Measurements from ENCODE around the gene POLR1D.
"Not testable (repeated sequence)": the region's sequence is repeated elsewhere in the genome, so short reads cannot be mapped to it uniquely, and the experiment has no call there.

Gene POLR1D

DNA sequence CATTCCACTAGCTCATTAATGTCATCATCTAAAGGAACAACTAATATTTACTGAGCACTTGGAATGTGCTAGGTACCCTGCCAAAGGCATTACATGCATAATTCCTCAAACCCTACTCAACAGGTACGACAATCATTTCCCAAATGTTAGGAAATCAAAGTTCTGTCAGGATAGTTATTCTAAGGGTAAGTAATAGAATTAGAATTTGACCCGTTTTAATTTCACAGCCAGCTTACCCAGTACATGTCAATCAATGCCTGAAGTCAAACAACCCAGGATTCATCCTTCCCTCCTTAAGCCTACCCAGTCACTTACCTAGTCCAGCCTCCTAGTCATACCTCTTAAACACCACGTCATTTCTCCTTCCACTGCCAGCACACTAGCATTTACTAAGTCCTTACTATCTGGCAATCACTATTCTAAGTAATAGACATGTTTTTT, 3.8 kb upstream of the POLR1D start:
- DNase-seq (ENCODE audit: low read depth) = no peak

DNA sequence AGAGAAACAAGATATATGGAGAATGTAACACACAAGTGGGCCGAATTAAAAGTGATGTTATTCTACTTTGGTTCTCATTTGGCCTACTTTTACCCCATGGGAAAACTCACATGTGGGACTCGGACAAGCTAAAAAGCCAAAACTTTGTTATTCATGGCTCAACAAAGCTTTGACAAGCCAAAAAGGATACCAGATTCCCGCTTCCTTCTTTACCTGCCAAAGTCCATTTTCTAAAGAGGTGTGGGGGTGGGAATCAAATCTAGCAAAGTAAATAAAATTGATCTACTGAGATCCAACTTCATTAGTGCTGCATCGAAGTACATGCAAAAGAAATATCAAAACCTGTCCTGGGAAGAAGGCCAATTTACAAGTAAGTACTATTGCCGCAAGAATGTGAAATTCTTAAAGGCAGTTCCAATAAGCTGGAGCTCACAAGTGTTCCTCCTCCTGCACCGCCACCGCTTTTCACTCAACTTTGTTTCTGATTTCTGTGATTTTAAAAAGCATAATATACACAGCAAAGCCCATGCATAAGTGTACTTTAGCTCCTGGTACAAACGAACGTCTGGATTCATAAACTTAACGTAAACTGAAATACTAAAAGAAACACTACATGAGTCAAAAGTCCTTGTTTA, 2.5 kb upstream of the POLR1D start:
- DNase-seq (ENCODE audit: low read depth) = no peak

DNA sequence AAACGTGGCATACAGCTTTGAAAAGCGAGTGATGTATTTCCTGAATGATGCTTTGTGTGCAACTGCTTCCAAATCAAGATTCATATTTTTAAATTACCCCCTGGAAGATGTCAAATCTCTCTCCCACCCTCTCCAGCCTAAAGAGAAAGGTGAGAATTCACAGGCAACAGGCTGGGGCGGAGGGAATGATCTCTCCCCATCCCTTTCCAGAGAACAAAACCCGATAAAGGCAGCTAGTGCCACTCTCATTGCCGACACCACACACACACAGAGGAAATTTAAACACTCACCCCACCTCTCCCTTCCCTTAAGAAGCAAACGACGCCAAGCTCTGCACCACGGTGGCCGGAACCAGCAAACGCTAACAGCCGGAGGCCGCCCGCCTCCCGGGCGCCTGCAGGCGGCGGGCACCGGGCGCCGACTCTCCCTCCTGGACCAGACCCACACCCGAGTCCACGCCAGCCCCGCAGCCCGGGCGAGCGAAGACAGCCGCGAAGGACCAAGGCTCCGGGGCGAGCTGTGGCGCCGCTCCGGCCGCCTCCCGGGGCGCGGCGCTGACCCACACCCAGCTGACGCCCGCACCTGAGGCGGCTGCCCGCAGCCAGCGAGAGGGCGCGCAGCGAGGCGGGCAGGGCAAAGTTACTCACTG, 1.8 kb upstream of the POLR1D start:
- DNase-seq (ENCODE audit: low read depth) = peak; percentile 17

DNA sequence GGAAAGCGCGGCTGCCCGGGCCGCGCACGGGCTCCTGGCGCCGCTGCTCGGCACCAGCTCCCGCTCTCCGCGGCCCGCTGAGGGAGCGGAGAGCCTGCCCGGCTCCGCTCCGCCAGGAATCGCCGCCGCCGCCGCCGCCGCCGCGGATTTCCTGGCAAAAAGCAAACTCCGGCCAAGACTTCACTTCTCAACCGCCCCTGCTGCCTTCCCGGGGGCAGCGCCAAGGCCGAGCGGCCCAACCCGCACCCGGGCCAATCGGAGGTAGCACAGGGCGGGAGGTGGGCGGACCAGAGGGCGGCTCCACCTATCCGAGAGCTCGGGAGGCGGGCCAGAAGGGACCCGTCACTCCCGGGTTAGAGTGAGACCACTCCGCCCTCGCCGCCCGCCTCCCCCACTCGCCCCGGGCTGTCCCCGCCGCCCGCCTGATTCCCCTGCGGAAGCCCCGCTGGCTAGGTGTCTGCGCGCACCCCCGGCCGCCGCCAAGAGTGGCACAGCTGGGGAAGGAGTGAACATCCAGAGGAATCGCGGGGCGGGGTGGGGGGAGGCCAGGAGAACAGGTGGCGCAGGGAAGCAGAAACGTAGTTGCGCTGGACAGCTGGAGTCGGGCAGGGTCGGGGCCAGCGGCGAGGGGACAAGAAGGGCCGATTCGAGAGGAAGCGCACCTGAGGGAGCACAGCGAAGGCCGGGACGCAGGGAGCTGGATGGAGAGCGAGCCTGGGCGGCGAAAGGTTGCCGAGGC, 1.1 kb upstream of the POLR1D start, which contains the start of gene LNX2:
LNX2 (minus strand) TSS at position 153 of the 739 bp plus-strand sequence. CDS start 38,826 bp downstream, outside the sequence.
- peak; percentile 97 for DNase-seq (ENCODE audit: low read depth)

DNA sequence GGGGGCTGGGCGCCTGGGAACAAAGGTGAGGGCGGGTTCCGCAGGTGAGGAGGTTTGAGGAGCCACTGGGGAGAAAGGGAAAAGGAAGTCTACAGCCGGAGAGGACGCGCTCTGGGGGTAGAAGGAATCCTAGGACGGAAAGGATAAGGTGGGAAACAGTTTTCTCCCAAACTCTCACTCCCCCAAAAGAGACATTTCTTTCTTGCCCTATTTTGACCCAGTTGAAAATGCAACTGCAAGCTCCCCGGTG, 651 bp upstream of the POLR1D start:
- DNase-seq (ENCODE audit: low read depth) = peak; percentile 7

DNA sequence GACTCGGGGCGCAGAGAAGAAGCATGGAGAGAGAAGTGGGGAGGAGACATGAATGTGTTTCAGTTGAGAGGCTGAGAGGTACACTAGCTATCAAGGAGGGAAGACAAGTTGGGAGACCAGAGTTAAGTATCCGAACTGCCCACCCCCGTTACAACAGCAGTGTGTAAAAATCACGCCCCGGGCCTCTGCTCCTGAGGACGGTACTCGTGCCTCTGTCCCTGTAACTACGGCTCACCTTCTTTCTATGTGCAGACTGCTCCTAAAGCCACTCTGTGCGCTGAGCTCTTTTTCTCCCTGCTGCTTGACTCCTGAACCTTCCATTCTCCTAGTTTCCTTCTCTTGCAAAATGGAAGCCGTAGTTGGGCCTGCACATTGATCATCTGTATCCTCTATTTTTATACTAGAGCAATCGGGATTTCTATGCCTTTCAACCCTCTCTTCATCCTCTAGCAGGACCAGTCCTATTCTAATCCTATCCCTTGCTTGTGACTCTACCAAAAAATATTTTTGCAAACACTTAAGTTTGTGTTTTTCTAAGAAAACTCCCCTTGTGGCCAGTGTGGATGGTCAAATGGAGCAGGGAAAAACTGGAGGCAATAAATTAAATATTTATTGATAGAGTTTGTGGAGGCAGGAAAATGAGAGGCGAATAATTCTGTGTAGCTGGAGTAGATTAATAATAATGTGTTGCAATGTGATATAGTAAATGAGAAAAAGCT, 569 bp downstream of the POLR1D start:
- DNase-seq (ENCODE audit: low read depth) = no peak

DNA sequence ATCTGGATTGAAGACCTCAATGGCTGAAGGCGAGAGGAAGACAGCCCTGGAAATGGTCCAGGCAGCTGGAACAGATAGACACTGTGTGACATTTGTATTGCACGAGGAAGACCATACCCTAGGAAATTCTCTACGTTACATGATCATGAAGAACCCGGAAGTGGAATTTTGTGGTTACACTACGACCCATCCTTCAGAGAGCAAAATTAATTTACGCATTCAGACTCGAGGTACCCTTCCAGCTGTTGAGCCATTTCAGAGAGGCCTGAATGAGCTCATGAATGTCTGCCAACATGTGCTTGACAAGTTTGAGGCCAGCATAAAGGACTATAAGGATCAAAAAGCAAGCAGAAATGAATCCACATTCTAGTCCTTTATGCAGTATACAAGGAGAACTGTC, 1.2 kb downstream of the POLR1D start:
- no peak for DNase-seq (ENCODE audit: low read depth)

DNA sequence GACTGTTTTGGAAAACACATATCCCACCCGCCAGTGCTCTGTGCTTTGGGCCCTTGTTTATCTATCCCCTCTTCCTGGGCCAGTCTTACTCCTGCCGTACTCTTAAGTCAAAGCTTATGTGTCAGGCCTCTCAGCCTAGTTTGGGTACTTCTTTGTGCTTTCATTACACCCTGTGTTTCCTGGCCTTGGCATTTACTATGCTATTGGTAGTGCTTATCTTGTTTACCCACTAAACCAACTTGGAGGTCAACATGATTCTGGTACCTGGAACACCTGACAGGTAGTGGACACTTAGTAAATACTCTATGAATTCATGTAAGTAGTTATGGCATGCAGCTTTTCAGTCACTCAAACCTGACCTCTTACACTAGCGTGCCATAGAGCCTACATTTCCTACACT, 2.4 kb downstream of the POLR1D start:
- DNase-seq (ENCODE audit: low read depth) = no peak

DNA sequence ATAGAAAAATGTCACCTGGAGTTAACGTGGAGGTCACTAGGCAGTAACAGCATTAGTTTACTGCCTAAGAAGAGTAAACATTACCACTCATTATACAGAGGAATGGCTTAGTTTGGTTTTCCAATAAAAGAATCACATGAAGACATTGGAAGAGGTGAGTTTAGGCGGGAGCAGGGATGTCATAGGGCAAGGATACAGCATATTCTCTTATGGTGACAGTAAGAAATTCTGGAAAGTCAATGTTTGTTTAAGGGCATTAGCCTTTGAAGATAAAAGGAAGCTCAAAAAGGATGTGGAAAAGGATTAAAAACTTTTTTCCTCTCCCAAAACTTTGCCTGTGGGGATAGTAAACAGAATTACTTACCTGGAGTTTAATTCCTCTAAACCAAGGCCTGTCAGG, 4.1 kb downstream of the POLR1D start:
- no peak for DNase-seq (ENCODE audit: low read depth)

DNA sequence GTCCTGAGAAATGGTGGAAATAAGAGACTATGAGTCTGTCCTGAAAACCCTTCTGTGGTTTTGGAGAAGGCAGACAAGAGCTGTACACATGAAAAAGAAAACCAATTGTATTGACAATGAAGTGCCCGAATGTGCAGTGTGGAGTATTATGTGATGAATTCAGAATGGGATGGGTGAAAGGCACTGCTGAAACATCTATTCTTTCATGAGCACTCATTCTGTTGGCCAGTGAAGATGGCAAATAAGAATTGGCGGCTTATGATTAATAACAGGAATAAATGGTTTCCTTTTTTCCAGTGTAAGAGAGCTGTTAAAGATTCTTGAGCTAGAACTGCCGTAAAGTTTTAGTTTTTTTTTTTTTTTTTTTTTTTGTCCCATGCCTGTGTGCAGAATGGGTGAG, 5.7 kb downstream of the POLR1D start:
- no peak for DNase-seq (ENCODE audit: low read depth)

DNA sequence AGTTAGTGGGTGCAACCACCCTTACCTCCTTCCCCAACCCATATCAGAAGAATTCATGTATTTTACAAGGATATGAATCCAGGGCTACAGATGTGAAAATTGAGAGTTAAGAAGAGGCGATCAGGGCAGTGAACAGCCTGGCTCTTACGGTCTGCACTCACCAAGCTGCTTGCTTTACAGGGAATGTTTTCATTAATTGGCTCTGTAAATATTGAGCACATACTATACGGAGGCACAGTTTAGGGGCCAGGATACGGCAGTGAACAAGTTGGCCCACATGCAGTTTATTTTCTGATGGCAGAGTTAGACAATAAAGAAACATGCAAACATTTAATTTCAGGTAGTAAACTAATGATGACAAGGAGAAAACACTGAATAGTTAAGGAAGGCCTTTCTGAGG, 6.4 kb downstream of the POLR1D start:
- no peak for DNase-seq (ENCODE audit: low read depth)

DNA sequence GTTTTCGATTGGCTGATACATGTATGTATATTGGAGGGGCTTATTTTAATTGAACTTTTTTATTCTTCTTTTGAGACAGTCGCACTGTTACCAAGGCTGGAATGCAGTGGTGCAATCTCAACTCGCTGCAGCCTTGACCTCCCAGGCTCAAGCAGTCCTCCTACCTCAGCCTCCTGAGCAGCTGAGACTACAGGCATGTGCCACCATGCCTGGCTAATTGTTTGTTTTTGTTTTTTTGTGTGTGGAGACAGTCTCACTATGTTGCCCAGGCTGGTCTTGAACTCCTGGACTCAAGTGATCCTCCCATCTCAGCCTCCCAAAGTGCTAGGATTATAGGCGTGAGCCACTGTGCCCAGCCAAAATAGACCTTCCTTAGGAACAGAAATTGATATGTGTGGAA, 7.1 kb downstream of the POLR1D start:
- DNase-seq (ENCODE audit: low read depth) = not testable (repeated sequence)

DNA sequence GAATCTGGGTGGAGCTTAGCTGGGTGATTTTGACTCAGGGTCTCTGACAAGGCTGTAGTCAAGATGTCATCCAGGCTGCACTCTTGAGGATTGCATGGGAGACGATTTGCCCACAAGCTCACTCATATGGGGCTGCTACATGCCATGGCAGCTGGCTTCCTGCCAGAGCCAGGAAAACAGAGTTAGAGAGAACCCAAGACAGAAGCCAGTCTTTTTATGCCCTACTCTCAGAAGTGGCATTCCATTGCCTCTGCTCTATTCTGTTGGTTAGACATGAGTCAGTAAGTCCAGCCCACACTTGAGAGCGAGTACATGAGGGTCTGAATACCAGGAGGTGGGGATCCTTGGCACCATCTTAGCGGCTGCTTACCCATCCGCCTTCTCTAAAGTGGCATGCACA, 9.5 kb downstream of the POLR1D start:
- no peak for DNase-seq (ENCODE audit: low read depth)

DNA sequence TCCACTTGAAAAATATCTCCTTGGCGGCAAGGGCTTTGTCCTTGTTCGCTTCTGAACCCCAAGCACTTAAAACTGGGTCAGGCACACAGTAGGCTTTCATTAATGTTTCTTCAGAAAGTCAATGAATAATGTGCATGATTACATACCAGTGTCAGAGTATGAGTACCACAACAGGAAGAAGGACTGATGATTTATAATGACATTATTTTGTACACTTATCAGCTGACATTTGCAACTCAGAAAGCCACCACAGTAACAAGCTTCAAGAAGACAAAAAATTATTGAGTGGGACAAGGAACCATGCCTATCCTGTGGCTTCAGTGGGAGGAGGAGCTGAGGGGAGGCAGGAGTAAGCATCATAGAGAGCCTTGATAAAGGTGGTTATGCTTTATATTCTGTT, 10.0 kb downstream of the POLR1D start:
- DNase-seq (ENCODE audit: low read depth) = no peak

DNA sequence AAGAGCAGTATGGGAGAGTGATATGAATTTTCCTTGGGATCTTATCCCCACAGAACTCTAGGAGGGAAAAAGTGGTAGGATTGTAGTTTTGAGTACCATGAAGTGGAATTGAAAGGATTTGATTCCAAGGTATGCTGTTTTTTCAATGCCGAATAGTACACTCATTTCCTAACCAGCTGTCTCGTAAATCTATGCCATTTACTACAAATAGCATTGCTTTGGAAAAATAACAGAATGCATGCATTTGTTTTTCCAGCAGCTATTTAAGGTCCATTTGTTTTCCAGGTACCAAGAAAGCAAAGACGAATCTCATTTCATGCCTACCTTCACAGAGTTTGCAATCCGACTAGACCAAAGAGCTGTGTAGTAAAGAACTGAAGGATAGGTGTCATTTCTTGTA, 10.5 kb downstream of the POLR1D start:
- no peak for DNase-seq (ENCODE audit: low read depth)

DNA sequence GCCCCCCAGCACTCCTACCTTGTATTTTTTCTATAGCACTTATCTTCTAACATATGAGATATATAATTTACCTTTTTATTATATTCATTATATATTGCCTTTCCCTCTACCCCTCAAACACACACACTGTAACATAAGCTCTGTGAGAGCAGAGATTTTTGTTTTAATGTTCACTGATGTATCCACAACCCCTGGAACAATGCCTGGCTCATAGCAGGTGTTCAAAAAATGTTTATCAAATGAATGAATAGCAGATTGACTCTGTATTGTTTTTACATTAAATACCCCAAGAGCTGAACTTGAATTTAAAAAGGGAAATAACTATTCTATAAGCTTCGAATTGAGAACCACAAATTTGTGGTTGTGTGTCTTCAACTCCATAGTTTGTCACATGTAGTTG, 11.0 kb downstream of the POLR1D start:
- no peak for DNase-seq (ENCODE audit: low read depth)

DNA sequence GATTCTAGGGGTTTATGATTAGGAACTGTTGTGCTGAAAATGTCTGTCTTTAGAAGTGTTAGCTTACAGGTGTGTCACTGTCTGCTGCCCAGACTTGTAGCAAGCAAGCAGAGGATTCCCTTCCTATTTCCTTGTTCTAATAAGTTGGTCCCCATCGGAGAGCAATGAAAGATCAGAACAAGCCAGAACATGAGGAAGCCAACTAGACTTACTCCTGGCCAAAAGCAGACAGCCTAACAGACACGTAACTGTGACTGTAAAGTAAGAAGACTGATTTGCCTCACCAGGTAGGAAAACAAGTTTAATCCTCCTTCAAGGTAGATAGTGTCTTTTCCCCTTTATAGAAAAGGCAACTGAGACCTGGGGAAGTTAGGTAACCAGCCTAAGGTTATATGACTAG, 12.5 kb downstream of the POLR1D start:
- no peak for DNase-seq (ENCODE audit: low read depth)

DNA sequence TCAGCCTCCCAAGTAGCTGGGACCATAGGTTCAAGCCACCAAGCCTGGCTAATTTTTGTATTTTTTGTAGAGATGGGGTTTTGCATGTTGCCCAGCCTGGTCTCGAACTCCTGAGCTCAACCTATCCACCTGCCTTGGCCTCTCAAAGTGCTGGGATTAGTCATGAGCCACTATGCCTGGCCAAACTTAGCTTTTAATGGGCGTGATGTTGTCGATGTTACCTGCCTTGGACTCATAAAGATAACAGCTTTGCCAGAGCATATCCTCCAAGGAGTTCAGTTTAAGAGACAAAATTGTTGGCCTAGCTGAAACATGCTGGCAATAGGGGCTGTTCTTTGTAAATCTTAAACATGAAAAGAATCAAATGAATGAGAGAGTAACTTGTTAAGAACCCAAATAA, 13.1 kb downstream of the POLR1D start:
- no peak for DNase-seq (ENCODE audit: low read depth)

DNA sequence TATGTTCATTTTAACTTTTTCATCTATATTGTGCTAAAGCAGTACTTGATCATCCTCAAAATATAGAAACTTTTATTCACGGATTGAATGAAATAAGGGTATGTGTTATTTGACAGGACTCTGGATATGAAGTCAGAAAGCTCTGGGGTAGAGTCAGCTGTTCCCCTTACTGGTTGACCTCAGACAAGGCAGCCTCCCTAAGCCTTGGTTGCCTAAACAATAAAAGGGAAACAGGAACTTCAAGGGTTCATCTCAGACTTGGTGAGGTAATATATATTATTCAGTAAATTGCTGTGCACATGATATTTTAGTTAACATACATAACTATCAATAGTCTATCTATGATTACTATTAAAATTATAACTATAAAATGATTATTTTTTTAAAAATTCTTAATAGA, 13.6 kb downstream of the POLR1D start:
- no peak for DNase-seq (ENCODE audit: low read depth)

DNA sequence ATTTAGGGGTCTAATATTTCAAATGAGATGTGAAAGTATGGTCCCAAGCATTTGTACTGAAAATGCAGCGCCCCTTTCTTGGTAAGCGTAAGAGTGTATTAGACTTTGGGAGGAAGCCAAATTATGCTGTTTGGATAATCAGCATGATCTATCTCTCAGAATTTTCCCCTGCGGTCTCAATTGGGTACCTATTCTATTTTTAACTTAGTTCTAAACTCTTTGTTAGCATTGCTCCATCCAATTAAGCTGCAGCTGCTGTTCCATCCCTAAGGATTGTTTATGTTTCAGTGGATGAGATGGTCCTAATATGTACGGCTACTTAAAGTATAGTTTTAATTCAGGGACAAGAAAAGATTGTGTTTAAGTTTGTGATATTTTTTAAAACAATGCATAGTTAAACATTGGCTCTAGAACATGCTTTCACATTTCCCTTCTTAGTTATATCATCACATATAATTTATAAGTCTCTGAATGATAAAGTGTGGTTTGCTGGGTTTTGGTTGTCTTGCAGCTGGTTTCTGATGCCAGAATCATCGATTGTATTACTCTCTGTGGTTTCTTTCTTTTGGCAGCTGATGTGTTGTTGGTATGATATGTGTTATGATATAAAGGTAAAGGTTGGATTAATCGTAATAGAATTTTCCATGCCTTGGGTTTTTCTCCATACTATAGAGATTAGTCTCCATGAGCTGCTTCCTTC, 15.0 kb downstream of the POLR1D start:
- no peak for DNase-seq (ENCODE audit: low read depth)

DNA sequence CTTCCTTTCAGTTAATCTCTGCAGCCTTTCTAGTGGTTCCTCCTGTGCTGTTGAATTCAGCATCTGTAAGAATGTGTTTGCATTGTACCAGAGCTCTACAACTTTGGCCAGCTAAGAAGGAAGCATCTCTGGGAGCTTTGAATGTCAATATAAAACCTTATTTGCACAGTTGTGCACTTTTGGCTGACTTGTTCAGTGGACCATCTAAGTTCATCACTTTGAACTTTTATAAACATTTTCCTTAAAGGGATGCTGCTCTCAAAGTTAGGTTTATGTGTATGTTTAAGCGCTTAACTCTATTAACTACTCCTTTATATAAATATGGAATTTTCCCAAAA, 15.6 kb downstream of the POLR1D start:
- no peak for DNase-seq (ENCODE audit: low read depth)

DNA sequence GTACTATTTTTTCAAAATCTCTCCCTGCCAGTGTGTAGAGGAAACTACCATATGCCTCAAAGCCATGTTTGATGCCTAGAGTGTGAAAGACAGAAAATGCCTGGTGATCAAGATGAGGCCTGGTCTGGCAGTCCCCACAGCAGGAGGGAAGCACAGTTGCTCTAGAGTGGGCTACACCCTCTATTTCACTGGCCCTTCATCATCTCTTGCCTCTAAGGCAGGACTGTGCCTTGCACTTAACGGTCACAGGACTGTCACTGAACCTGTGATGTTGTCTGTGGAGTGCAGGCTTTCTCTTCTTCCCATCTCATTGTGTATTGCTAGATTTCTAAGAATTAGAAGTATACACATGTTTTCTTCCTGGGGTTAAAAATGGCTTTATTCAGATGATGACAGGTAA, 16.3 kb downstream of the POLR1D start:
- DNase-seq (ENCODE audit: low read depth) = no peak

DNA sequence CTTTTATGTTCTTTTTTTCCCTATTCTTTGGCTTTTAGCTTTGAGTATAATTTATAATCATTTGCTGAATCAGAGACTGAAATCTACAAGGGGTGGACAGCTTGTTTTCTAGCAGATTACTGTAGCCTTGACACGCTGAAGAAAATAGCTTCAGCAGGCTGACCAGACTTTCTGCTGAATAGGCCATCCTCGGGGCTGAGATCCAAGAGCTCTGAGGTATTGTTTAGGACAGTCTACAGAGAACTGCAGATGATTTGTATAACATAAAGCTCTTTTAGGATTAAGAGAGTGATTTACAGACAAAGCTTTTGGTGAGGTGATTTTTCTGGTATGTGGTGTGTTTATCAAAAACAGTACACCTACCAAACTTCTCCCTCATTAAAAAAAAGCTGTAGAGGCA, 16.8 kb downstream of the POLR1D start:
- DNase-seq (ENCODE audit: low read depth) = no peak

Measured in activated T-cell treated with anti-CD3 and anti-CD28 coated beads for 24 hours (primary cell).